ENCODE results near the gene CNR1.
"Not testable (repeated sequence)": the region's sequence is repeated elsewhere in the genome, so short reads cannot be mapped to it uniquely, and the experiment has no call there.

Gene CNR1

DNA sequence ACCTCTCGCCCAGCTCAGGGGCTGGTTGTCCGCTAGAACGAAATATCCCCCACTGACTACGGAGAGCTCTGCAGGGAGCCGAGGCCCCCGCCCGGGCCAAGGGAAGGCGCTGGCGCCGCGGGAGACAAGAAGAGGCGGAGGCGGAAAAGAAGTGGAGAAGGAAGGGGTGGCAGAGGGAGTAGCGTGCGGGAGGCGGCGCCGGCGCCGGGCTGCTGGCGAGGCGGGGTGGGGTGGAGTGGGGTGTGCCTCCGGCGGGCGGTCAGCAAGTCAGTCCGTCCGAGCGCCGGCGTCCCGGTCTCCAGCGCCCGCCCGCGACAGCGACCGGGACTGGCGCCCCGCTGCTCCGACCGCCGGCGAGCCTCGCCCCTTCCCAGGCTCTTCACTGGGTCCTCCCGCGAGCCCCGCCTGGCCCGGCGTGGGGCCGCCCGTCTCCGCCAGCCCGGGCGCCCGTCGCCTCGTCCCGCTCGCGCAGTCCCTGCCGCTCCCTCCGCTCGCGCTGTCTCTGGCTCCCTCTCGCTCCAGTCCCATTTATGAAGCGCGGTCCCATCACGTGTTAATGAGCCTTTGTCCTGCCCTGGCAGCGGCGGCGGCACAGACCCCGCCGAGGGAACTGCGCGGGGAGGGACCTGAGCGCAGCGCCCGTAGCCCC lies at the start of gene CNR1:
Gene CNR1, minus strand, starts transcription at position 504 of the 649 bp plus-strand sequence. CDS start 21,073 bp downstream, outside the sequence.
- no peak for DNase-seq (ENCODE audit: low spot score)

DNA sequence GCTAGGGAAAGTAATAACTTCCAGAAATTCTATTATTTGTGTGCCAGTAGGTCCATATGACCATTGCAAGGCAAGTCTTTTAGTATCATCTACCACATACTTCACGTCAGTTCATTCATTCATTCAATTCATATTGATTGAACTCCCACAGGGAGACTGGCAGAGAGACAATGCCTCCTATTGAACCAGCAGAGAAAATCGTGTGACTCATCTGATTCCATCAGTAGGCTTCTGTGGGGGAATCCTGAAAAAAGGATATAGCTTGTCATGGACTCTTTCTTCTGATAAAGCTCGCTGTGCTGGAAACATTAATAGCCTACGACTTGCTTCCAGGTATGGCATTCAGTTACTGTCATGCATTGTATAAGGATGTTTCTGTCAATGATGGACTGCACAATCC lies 45.3 kb upstream of the CNR1 start:
- DNase-seq (ENCODE audit: low spot score) = peak; percentile 12

GRCh38 chr6:88209301-88209700 lies 43.2 kb upstream of the CNR1 start:
- no peak for DNase-seq (ENCODE audit: low spot score)

DNA sequence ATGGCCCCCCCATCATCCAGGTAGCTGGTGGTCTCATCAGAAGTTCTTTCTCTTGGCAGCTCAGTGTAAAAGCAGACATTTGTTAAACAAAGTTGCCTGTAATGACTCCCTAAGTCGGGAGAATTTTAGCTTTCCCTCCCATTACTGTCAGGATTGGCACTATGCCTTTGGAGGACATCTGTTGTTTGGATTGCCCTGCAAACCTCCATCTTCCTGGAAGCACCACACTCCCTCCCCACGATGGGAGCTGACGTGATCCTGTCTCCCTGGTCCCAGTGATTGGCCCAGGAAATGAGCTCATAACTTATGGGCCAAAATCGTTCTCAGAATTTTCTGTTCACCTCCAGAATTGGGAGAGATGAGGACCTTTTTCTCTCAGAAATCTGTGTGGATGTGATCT lies 42.6 kb upstream of the CNR1 start:
- DNase-seq (ENCODE audit: low spot score) = no peak

DNA sequence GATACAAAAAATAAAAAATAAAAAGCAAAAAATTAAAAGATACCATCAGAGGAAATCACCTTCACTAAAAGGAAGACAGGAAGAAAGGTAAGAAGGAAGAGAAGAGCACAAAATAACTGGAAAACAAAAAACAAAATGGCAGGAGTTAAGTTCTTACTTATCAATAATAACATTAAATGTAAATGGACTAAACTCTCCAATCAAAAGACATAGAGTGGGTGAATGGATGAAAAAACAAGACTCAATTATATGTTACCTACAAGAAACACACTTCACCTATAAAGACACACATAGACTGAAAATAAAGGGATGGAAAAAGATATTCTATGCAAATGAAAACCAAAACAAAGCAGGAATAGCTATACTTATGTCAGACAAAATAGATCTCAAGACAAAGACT lies 35.6 kb upstream of the CNR1 start:
- DNase-seq (ENCODE audit: low spot score) = not testable (repeated sequence)

DNA sequence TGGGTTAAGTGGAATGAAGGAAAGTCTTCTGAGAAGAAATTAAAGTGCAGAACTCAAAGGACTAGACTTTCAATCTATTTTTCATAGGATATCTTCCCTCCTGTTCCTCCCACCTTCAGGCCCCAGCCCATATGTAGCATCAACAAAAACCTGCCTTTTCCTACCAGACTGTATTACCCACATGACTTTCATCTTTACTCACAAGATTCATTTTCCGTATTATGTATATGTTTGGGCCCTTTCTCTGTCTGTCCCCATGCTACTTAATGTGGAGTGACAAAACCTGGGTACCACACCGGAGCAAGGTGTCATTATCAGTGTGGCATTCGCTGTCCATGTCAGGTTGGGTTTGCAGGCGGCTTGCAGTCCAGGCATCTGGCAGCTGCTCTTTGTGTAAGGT lies 18.8 kb upstream of the CNR1 start:
- no peak for DNase-seq (ENCODE audit: low spot score)

DNA sequence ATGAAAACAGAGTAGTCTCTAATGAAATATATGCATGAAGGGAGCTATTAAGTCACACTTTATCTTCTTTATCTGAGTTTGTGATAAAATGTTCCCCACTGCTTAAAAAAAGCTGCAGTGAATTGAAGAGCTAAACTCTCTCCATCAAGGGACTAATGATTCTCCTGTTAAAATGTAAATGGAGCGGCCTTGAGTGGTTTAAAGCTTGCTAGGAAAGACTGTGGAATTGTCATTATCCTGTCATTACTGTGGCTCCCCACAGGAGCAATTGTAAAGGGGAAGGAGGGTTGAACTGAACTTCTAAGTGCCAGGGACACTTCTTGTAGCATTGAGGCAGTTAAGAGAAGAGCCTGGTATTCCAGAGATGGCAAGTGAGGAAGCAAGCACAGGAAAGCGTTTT lies 17.3 kb upstream of the CNR1 start:
- no peak for DNase-seq (ENCODE audit: low spot score)

GRCh38 chr6:88179692-88180091 lies 13.5 kb upstream of the CNR1 start:
- no peak for DNase-seq (ENCODE audit: low spot score)

DNA sequence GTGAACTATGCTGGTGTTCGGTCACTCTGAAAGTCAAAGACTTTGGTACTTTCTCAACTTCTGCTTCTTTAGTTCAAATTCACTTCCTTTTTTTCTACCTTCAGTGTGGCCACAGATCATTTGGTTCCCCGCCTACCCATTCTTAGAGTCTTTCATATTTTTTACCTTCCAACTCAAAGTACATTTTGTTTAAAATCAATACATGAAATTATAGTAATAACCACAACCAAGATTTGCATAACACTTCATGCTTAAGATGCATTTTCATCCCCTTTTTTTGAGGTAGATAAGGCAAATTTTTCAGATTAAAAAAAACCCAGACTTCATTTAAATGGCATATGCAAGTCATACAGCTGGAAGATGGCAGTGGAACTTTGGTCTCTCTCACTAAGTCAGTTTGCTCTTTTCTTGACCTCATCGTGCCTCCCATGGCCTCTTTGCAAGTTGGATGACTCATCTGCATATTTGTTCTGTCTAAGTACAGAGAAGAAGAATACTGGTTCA lies 11.9 kb upstream of the CNR1 start:
- DNase-seq (ENCODE audit: low spot score) = no peak

DNA sequence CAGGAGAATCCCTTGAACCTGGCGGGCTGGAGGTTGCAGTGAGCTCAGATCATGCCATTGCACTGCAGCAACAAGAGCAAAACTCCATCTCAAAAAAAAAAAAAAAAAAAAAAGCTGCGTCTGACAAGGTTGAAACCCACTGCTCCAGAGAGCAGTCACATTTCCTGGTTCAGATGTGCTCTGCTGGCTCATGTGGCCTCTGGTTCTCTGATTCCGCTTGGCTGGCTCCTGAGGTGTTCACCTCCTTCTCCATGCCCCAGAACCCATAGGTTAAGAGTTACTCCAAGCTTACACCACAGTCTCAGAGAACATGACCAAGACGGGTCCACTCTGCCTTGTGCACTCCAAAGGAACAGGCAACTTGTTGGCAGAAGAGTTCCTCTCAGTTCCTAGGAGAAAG lies 8.8 kb upstream of the CNR1 start:
- no peak for DNase-seq (ENCODE audit: low spot score)

GRCh38 chr6:88171312-88171711 lies 5.2 kb upstream of the CNR1 start:
- no peak for DNase-seq (ENCODE audit: low spot score)

DNA sequence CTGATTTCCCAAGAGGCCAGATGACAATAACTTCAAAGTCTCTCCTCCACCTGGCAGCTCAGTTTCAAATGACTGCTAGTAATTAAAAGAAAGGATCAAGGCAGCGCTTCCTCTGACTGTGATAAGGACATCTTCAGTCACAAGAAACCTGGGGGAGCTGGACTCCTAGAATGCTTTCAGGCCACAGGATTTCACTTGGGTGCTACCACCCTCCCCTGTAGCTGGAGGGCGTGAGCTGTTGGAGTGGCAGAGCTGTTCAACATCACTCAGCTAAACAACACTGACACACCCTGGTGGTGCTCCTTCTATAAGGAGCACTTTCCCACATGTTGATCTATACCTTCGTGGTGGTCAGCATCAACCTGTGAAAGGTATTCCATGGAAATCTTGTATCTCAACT lies 2.2 kb upstream of the CNR1 start:
- no peak for DNase-seq (ENCODE audit: low spot score)

DNA sequence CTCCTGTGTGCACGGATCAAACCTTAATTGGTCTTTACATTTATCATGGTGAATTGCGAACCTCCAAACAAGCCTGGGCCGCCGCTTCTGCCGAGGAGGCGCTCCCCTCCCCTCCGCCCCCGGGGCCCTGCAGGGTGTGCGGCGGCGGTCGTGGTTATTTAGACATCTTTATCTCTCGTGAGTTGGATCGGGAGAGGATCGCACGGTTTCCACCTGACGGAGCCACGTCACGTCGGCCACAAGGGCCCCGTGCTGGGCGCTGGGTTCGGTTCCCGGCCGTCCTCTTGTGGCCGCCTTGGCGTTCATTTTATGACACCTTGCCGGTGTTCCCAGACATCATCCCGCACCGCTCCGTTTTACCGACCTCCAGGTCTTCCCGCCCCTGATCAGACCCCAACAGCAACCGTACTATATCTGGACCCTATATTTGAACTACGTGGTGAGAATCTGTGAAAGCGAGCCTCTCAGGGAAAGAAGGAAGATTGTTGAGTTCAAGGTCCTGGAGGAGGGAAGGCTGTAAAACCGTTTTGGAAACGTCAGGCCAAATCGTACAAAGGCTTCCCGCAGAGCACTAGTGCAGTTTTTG lies 1.3 kb upstream of the CNR1 start:
- no peak for DNase-seq (ENCODE audit: low spot score)

GRCh38 chr6:88166493-88167351 lies 575 bp upstream of the CNR1 start:
- DNase-seq (ENCODE audit: low spot score) = no peak

- DNase-seq (ENCODE audit: low spot score) = no peak
Measured at GRCh38 chr6:88165087-88165843, 882 bp downstream of the CNR1 start.

- no peak for DNase-seq (ENCODE audit: low spot score)
Measured at GRCh38 chr6:88164061-88164460, 2.1 kb downstream of the CNR1 start.

- DNase-seq (ENCODE audit: low spot score) = no peak
Measured at GRCh38 chr6:88163616-88164015, 2.5 kb downstream of the CNR1 start.

DNA sequence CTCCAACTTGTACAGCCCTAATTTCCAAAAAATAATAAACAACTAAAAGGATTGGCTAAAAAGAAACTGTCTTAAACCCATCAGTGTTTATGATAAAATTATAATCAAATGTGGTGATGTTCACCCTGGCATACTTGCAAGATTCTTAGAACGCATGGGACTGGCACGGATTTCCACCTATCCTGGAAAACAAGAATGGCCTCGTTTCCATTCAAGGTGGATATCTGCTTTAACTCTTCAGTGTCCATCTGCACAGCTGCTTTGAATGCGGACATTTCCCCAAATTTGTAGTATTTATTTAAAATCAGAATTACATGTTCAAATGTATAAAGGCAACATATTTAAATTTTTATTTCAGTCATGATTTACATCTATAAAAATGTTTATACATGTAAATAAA lies 4.2 kb downstream of the CNR1 start:
- DNase-seq (ENCODE audit: low spot score) = no peak

GRCh38 chr6:88157106-88157505 lies 9.0 kb downstream of the CNR1 start:
- DNase-seq (ENCODE audit: low spot score) = no peak

GRCh38 chr6:88145298-88145963 lies 20.7 kb downstream of the CNR1 start:
- DNase-seq (ENCODE audit: low spot score) = no peak

DNA sequence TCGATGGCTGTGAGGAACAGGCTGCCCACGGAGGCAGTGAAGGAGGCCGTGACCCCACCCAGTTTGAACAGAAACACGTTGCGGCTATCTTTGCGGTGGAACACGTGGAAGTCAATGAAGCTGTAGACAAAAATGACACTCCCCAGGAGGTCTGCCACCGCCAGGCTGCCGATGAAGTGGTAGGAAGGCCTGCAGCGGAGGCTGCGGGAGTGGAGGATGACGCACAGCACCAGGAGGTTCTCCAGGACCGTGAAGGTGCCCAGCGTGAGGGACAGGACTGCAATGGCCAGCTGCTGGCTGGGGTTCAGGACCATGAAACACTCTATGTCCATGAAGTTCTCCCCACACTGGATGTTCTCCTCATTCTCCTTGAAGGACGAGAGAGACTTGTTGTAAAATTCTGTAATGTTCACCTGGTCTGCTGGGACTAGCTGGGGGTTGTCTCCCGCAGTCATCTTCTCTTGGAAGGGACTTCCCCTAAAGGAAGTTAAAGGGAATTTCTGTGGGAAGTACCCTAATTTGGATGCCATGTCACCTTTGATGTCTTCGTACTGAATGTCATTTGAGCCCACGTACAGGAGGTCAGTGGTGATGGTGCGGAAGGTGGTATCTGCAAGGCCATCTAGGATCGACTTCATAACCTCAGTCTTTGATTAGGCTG lies 21.4 kb downstream of the CNR1 start:
- no peak for DNase-seq (ENCODE audit: low spot score)
